HFF-Myc (cell line): ENCODE results near the gene CYP3A7.
"Not testable (repeated sequence)": the region's sequence is repeated elsewhere in the genome, so short reads cannot be mapped to it uniquely, and the experiment has no call there.

ENCODE experiments used
- DNase-seq: peaks from one replicate; pipeline ENCODE4 v3.0.0-alpha.2; 2011; ENCODE audit warnings: low read depth; ENCODE audit errors: extremely low read depth
- H3K4me3 ChIP-seq: replicated peaks from 2 replicates; pipeline ENCODE4 v1.5.1; 2011; ENCODE audit warnings: low read depth, mild to moderate bottlenecking, control low read depth, low read length
- TF ChIP-seq, protein P1 (sequence below): IDR thresholded peaks from 2 replicates; pipeline ENCODE4 v1.5.1; 2012; ENCODE audit warnings: mild to moderate bottlenecking, low read depth, low read length, control low read depth; ENCODE audit errors: missing control alignments

The CYP3A7 gene

GRCh38 chr7:99694912-99695304, 40.1 kb downstream of the CYP3A7 start:
- H3K4me3 ChIP-seq = no peak overlapping the region
- no peak for DNase-seq
- TF ChIP-seq, protein P1, sequence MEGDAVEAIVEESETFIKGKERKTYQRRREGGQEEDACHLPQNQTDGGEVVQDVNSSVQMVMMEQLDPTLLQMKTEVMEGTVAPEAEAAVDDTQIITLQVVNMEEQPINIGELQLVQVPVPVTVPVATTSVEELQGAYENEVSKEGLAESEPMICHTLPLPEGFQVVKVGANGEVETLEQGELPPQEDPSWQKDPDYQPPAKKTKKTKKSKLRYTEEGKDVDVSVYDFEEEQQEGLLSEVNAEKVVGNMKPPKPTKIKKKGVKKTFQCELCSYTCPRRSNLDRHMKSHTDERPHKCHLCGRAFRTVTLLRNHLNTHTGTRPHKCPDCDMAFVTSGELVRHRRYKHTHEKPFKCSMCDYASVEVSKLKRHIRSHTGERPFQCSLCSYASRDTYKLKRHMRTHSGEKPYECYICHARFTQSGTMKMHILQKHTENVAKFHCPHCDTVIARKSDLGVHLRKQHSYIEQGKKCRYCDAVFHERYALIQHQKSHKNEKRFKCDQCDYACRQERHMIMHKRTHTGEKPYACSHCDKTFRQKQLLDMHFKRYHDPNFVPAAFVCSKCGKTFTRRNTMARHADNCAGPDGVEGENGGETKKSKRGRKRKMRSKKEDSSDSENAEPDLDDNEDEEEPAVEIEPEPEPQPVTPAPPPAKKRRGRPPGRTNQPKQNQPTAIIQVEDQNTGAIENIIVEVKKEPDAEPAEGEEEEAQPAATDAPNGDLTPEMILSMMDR = no peak

- TF ChIP-seq, protein P1 = no peak
- H3K4me3 ChIP-seq = no peak overlapping the region
- DNase-seq = no peak
Observed at GRCh38 chr7:99694201-99694911, 40.6 kb downstream of the CYP3A7 start.

GRCh38 chr7:99693427-99694200, 41.4 kb downstream of the CYP3A7 start:
- TF ChIP-seq, protein P1 = no peak
- H3K4me3 ChIP-seq = no peak overlapping the region
- DNase-seq = no peak

DNA sequence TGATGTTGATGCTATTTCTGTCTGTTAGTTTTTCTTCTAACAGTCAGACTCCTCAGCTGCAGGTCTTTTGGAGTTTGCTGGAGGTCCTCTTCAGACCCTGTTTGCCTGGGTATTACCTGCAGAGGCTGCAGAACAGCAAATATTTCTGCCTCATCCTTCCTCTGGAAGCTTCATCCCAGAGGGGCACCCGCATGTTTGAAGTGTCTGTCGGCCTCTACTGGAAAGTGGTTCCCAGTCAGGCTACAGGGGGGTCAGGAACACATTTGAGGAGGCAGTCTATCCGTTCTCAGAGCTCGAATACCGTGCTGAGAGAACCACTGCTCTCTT, 41.9 kb downstream of the CYP3A7 start:
- TF ChIP-seq, protein P1 = no peak
- no peak for DNase-seq
- no peak overlapping the region for H3K4me3 ChIP-seq

GRCh38 chr7:99692563-99692962, 42.4 kb downstream of the CYP3A7 start:
- H3K4me3 ChIP-seq, DNase-seq: not testable (repeated sequence)

DNA sequence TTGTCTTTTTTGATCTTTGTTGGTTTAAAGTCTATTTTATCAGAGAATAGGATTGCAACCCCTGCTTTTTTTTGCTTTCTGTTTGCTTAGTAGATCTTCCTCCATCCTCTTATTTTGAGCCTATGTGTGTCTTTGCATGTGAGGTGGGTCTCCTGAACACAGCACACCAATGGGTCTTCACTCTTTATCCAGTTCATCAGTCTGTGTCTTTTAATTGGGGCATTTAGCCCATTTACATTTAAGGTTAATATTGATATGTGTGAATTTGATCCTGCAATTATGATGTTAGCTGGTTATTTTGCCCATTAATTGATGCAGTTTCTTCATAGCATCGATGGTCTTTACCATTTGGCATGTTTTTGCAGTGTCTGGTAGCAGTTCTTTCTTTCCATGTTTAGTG, 43.3 kb downstream of the CYP3A7 start:
- DNase-seq, H3K4me3 ChIP-seq: not testable (repeated sequence)

DNA sequence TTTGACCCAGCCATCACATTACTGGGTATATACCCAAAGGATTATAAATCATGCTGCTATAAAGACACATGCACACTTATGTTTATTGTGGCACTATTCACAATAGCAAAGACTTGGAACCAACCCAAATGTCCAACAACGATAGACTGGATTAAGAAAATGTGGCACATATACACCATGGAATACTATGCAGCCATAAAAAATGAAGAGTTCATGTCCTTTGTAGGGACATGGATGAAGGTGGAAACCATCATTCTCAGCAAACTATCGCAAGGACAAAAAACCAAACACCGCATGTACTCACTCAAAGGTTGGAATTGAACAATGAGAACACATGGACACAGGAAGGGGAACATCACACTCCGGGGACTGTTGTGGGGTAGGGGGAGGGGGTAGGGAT, 44.1 kb downstream of the CYP3A7 start:
- DNase-seq, H3K4me3 ChIP-seq: not testable (repeated sequence)

GRCh38 chr7:99685871-99686608, 49.0 kb downstream of the CYP3A7 start:
- not testable (repeated sequence) for H3K4me3 ChIP-seq, DNase-seq
